Measurements from ENCODE around the gene GTF2F2.
"Not testable (repeated sequence)": the region's sequence is repeated elsewhere in the genome, so short reads cannot be mapped to it uniquely, and the experiment has no call there.

Gene GTF2F2

GRCh38 chr13:45242070-45242469 is 121.8 kb downstream of the GTF2F2 start:
- Histone ChIP-seq H3K27me3 (replicated peaks) (no peaks in the 10 kb centered on the region), H3K27ac (no peak overlapping the region), H3K4me3 (ENCODE audit: low read depth, low read length) (no peak overlapping the region), H3K36me3 (replicated peaks) (no peaks in the 10 kb centered on the region)
- TF ChIP-seq CTCF (IDR thresholded peaks at IDR 0.05; ENCODE audit: low read depth, low read length, missing control alignments) = no peak
- in situ Hi-C loops (cut with HindIII; ENCODE audit: low pct_ligation_motif_present, low sequenced_read_pairs) = no loop called here
- no peak for DNase-seq

GRCh38 chr13:45242524-45242923 is 122.2 kb downstream of the GTF2F2 start:
- TF ChIP-seq CTCF (IDR thresholded peaks at IDR 0.05; ENCODE audit: low read depth, low read length, missing control alignments) = no peak
- Histone ChIP-seq H3K4me3 (ENCODE audit: low read depth, low read length) (no peak overlapping the region), H3K36me3 (replicated peaks) (no peaks in the 10 kb centered on the region), H3K27ac (no peak overlapping the region), H3K27me3 (replicated peaks) (no peaks in the 10 kb centered on the region)
- in situ Hi-C loops (cut with HindIII; ENCODE audit: low pct_ligation_motif_present, low sequenced_read_pairs) = no loop called here
- no peak for DNase-seq

- no peak for TF ChIP-seq CTCF (IDR thresholded peaks at IDR 0.05; ENCODE audit: low read depth, low read length, missing control alignments)
- in situ Hi-C loops (cut with HindIII; ENCODE audit: low pct_ligation_motif_present, low sequenced_read_pairs) = no loop called here
- Histone ChIP-seq H3K36me3 (replicated peaks) (no peaks in the 10 kb centered on the region), H3K27me3 (replicated peaks) (no peaks in the 10 kb centered on the region), H3K27ac (no peak overlapping the region), H3K4me3 (ENCODE audit: low read depth, low read length) (no peak overlapping the region)
- no peak for DNase-seq
These were observed 122.8 kb downstream of the GTF2F2 start for GRCh38 chr13:45243077-45243476.

GRCh38 chr13:45244736-45245135 is 124.4 kb downstream of the GTF2F2 start:
- DNase-seq; H3K27me3 ChIP-seq (replicated peaks); H3K4me3 ChIP-seq (ENCODE audit: low read depth, low read length); H3K27ac ChIP-seq; H3K36me3 ChIP-seq (replicated peaks); in situ Hi-C loops (cut with HindIII; ENCODE audit: low pct_ligation_motif_present, low sequenced_read_pairs): not testable (repeated sequence)

GRCh38 chr13:45249662-45250061 is 129.4 kb downstream of the GTF2F2 start:
- Histone ChIP-seq H3K27me3 (replicated peaks) (no peaks in the 10 kb centered on the region), H3K36me3 (replicated peaks) (no peaks in the 10 kb centered on the region), H3K4me3 (ENCODE audit: low read depth, low read length) (no peak overlapping the region), H3K27ac (no peak overlapping the region)
- in situ Hi-C loops (cut with HindIII; ENCODE audit: low pct_ligation_motif_present, low sequenced_read_pairs) = no loop called here
- no peak for DNase-seq
- TF ChIP-seq CTCF (IDR thresholded peaks at IDR 0.05; ENCODE audit: low read depth, low read length, missing control alignments) = no peak

GRCh38 chr13:45254396-45254795 is 134.1 kb downstream of the GTF2F2 start:
- Histone ChIP-seq H3K27ac (no peak overlapping the region), H3K36me3 (replicated peaks) (no peaks in the 10 kb centered on the region), H3K27me3 (replicated peaks) (no peaks in the 10 kb centered on the region), H3K4me3 (ENCODE audit: low read depth, low read length) (no peak overlapping the region)
- no peak for DNase-seq
- no peak for TF ChIP-seq CTCF (IDR thresholded peaks at IDR 0.05; ENCODE audit: low read depth, low read length, missing control alignments)
- in situ Hi-C loops (cut with HindIII; ENCODE audit: low pct_ligation_motif_present, low sequenced_read_pairs) = no loop called here
